H1 (cell line): Measurements from ENCODE around the gene XPNPEP1. TPM values are rescaled to one million over a fixed set of nuclear protein-coding genes. Genes with fewer than 3 reads are reported as not detected.

Experiments used
- CTCF ChIA-PET: fragments of 300-600 bp; sonication (Branson Sonifier 250); formaldehyde crosslinking; loops from one replicate; lab custom pipeline; 2021; ENCODE audit not compliant: partially characterized antibody; lab: Charles Lee
- POLR2A ChIA-PET: fragments of 300-600 bp; sonication (Branson Sonifier 250); formaldehyde crosslinking; loops from one replicate; lab custom pipeline; 2021; ENCODE audit warnings: inconsistent platforms; ENCODE audit not compliant: partially characterized antibody; lab: Charles Lee
- DNase-seq, 2 experiments: peaks; one replicate each; pipeline versions ENCODE4 v3.0.0 to v3.0.0-alpha.2; 2010 to 2022; ENCODE audit warnings: low spot score in 2 of 2, low read depth in 1 of 2, mixed read lengths in 1 of 2
- FAIRE-seq: peaks from 2 replicates; lab custom pipeline; 2011; peaks lifted over from hg19 to GRCh38; lab: Jason Lieb, UNC
- H2AFZ ChIP-seq: 2 replicates; pipeline ENCODE4 v1.8.1; 2012; ENCODE audit warnings: low read length, inconsistent platforms
- H2AK5ac ChIP-seq: 2 replicates; pipeline ENCODE4 v1.6.1; 2013; ENCODE audit warnings: low read depth, low read length
- H2BK120ac ChIP-seq: replicated peaks from 2 replicates; pipeline ENCODE3; 2013; ENCODE audit warnings: low read depth, low read length, inconsistent platforms
- H2BK12ac ChIP-seq: 2 replicates; pipeline ENCODE4 v1.6.1; 2013; ENCODE audit warnings: low read depth, low read length
- H2BK15ac ChIP-seq: 2 replicates; pipeline ENCODE4 v1.6.1; 2013; ENCODE audit warnings: low read length
- H2BK20ac ChIP-seq: 2 replicates; pipeline ENCODE4 v1.6.1; 2013; ENCODE audit warnings: low read length
- H2BK5ac ChIP-seq: 2 replicates; pipeline ENCODE4 v1.6.1; 2013; ENCODE audit warnings: low read depth, low read length
- H3K14ac ChIP-seq: 2 replicates; pipeline ENCODE4 v1.6.1; 2013; ENCODE audit warnings: inconsistent platforms; ENCODE audit not compliant: insufficient read length
- H3K18ac ChIP-seq: 2 replicates; pipeline ENCODE4 v1.6.1; 2013; ENCODE audit warnings: low read length; ENCODE audit errors: extremely low read depth
- H3K23ac ChIP-seq: 2 replicates; pipeline ENCODE4 v1.6.1; 2013; ENCODE audit warnings: inconsistent platforms; ENCODE audit not compliant: insufficient read length
- H3K23me2 ChIP-seq: 2 replicates; pipeline ENCODE4 v1.6.1; 2013; ENCODE audit warnings: low read depth, low read length
- H3K27ac ChIP-seq: 2 replicates; pipeline ENCODE4 v1.6.1; 2011; ENCODE audit warnings: low read depth, low read length, inconsistent platforms
- H3K27me3 ChIP-seq, 4 experiments: replicated peaks in 1 of 4; 1 replicate in 1 of 4; 2 replicates in 3 of 4; pipeline versions ENCODE4 v1.6.1 to v1.8.1; 2011 to 2013; ENCODE audit warnings: low read length in 3 of 4, mild to moderate bottlenecking in 3 of 4, inconsistent platforms in 2 of 4, mixed read lengths in 2 of 4, moderate library complexity in 1 of 4; ENCODE audit not compliant: control insufficient read depth in 3 of 4, insufficient read depth in 3 of 4; ENCODE audit errors: extremely low read depth in 1 of 4
- H3K36me3 ChIP-seq, 4 experiments: 2 replicates each; pipeline versions ENCODE4 v1.6.1 to v1.8.1; 2011 to 2013; ENCODE audit warnings: mild to moderate bottlenecking in 4 of 4, low read length in 3 of 4, moderate library complexity in 2 of 4, control low read depth in 1 of 4, inconsistent platforms in 1 of 4; ENCODE audit not compliant: insufficient read depth in 4 of 4, control insufficient read depth in 2 of 4
- H3K4ac ChIP-seq: replicated peaks from 2 replicates; pipeline ENCODE3; 2013; ENCODE audit warnings: low read length, low read depth, mixed read lengths, inconsistent platforms; ENCODE audit not compliant: insufficient read length
- H3K4me1 ChIP-seq, 4 experiments: replicated peaks in 1 of 4; 1 replicate in 1 of 4; 2 replicates in 3 of 4; pipeline versions ENCODE4 v1.6.1 to v1.8.1; 2011 to 2013; ENCODE audit warnings: low read length in 3 of 4, inconsistent platforms in 2 of 4, mixed read lengths in 1 of 4; ENCODE audit not compliant: insufficient read depth in 4 of 4, control insufficient read depth in 3 of 4
- H3K4me2 ChIP-seq, 2 experiments: 2 replicates each; pipeline versions ENCODE4 v1.6.1 to v1.8.1; 2011 to 2013; ENCODE audit warnings: low read depth in 2 of 2, low read length in 2 of 2, control low read depth in 1 of 2, inconsistent platforms in 1 of 2, mild to moderate bottlenecking in 1 of 2; ENCODE audit not compliant: insufficient read depth in 1 of 2
- H3K4me3 ChIP-seq, 4 experiments: fragments of 200-600, 300-600 bp in 1 of 4; sonication (generic), shearing (Covaris generic), sonication (Bioruptor Twin) in 1 of 4; 2 replicates each; pipeline versions ENCODE4 v1.5.1 to v1.8.1; 2011 to 2016; ENCODE audit warnings: low read length in 4 of 4, low read depth in 3 of 4, control low read depth in 2 of 4, inconsistent platforms in 2 of 4, mild to moderate bottlenecking in 2 of 4, mixed read lengths in 1 of 4, moderate library complexity in 1 of 4; ENCODE audit not compliant: insufficient read depth in 2 of 4; ENCODE audit errors: extremely low read depth in 1 of 4
- H3K56ac ChIP-seq: replicated peaks from 2 replicates; pipeline ENCODE3; 2013; ENCODE audit warnings: low read depth, mild to moderate bottlenecking, mixed read lengths, low read length, inconsistent platforms; ENCODE audit not compliant: insufficient read length
- H3K79me1 ChIP-seq: 2 replicates; pipeline ENCODE4 v1.6.1; 2013; ENCODE audit warnings: low read depth, low read length, control low read depth
- H3K79me2 ChIP-seq, 2 experiments: 2 replicates each; pipeline versions ENCODE4 v1.6.1 to v1.8.1; 2012 to 2013; ENCODE audit warnings: low read length in 2 of 2, mild to moderate bottlenecking in 2 of 2, inconsistent platforms in 1 of 2; ENCODE audit not compliant: insufficient read depth in 2 of 2, control insufficient read depth in 1 of 2
- H3K9ac ChIP-seq, 4 experiments: replicated peaks in 1 of 4; 1 replicate in 1 of 4; 2 replicates in 3 of 4; pipeline versions ENCODE4 v1.6.1 to v1.8.1; 2011 to 2013; ENCODE audit warnings: low read depth in 3 of 4, low read length in 3 of 4, control low read depth in 2 of 4, mild to moderate bottlenecking in 2 of 4, moderate library complexity in 2 of 4, inconsistent platforms in 1 of 4; ENCODE audit errors: extremely low read depth in 1 of 4
- H3K9me3 ChIP-seq, 2 experiments: 2 replicates each; pipeline versions ENCODE4 v1.6.1 to v1.8.1; 2012 to 2013; ENCODE audit warnings: mild to moderate bottlenecking in 2 of 2, moderate library complexity in 2 of 2, control low read depth in 1 of 2, inconsistent platforms in 1 of 2, low read depth in 1 of 2, low read length in 1 of 2, mixed read lengths in 1 of 2; ENCODE audit not compliant: insufficient read depth in 2 of 2
- H4K20me1 ChIP-seq, 2 experiments: replicated peaks in 1 of 2; 2 replicates each; pipeline versions ENCODE3 to v1.8.1; 2011 to 2013; ENCODE audit warnings: inconsistent platforms in 2 of 2, low read length in 2 of 2, mild to moderate bottlenecking in 1 of 2; ENCODE audit not compliant: insufficient read depth in 2 of 2, control insufficient read depth in 1 of 2
- H4K5ac ChIP-seq: 2 replicates; pipeline ENCODE4 v1.6.1; 2013; ENCODE audit warnings: low read length, low read depth, mixed read lengths, inconsistent platforms; ENCODE audit not compliant: insufficient read length
- H4K8ac ChIP-seq: 2 replicates; pipeline ENCODE4 v1.8.0; 2013; ENCODE audit warnings: mild to moderate bottlenecking, moderate library complexity, low read length, inconsistent platforms; ENCODE audit not compliant: insufficient read depth; ENCODE audit errors: extremely low read depth
- H4K91ac ChIP-seq: replicated peaks from 2 replicates; pipeline ENCODE3; 2013; ENCODE audit warnings: low read length, mixed read lengths, inconsistent platforms; ENCODE audit not compliant: insufficient read length
- RXRA ChIP-seq: IDR thresholded peaks from 2 replicates; pipeline ENCODE4 v1.6.1; 2011; ENCODE audit warnings: low read depth, mild to moderate bottlenecking, low read length, moderate library complexity; ENCODE audit not compliant: insufficient read depth
- SAP30 ChIP-seq: fragments of 300-600 bp; sonication (generic); IDR thresholded peaks from 2 replicates; pipeline ENCODE4 v1.7.1; 2012; ENCODE audit warnings: low read length, moderate library complexity, mild to moderate bottlenecking, inconsistent platforms; ENCODE audit not compliant: insufficient read depth, insufficient replicate concordance
- SP2 ChIP-seq: IDR thresholded peaks from 2 replicates; pipeline ENCODE4 v1.6.1; 2012; ENCODE audit warnings: mild to moderate bottlenecking, low read length, inconsistent platforms
- SRF ChIP-seq: IDR thresholded peaks from 2 replicates; pipeline ENCODE4 v1.6.1; 2011; ENCODE audit warnings: mild to moderate bottlenecking, low read depth, low read length, moderate library complexity
- WGBS, 2 experiments: shearing (Covaris generic) in 1 of 2; methylation state at CpG; one replicate each; pipeline versions ENCODE4 v1.1.6 to v1.1.7; 2013 to 2015; ENCODE audit warnings: low lambda C conversion rate in 2 of 2, mixed read lengths in 2 of 2, inconsistent platforms in 1 of 2, low coverage in 1 of 2, missing lambda C conversion rate in 1 of 2; ENCODE audit not compliant: insufficient replicate concordance in 2 of 2, insufficient coverage in 1 of 2, insufficient read length in 1 of 2; ENCODE audit errors: extremely low coverage in 1 of 2, missing lambda C conversion rate in 1 of 2; 5-methylcytosine and 5-hydroxymethylcytosine counted together
- polyA plus RNA-seq, 7 experiments: library from polyadenylated mRNA; depleted of rRNA in 3 of 7; stranded (reverse) in 5 of 7; unstranded in 2 of 7; fragments of >200 nt in 5 of 7; fragments of 200-250 nt in 2 of 7; gene quantifications; 1 replicate in 5 of 7; 2 replicates in 1 of 7; 4 replicates in 1 of 7; pipeline versions ENCODE4 v1.2.1 to v1.2.3, GENCODE V29; 2011 to 2013; ENCODE audit warnings: missing spikeins in 2 of 7, mixed read lengths in 2 of 7
- total RNA-seq: library from RNA; stranded (reverse); fragmentation: NEBNext Ultra II Directional; extraction: Animal tissue kit (Norgen Biotek cat#: 25700); gene quantifications from 2 replicates; pipeline ENCODE4 v1.2.1, GENCODE V29; 2021

Gene XPNPEP1
- total and polyA plus RNA-seq, 2 of the 8 experiments (the other 6 are each of a cell fraction or from before 2014, with no cell fraction given), result 61.1 to 201 TPM

DNA sequence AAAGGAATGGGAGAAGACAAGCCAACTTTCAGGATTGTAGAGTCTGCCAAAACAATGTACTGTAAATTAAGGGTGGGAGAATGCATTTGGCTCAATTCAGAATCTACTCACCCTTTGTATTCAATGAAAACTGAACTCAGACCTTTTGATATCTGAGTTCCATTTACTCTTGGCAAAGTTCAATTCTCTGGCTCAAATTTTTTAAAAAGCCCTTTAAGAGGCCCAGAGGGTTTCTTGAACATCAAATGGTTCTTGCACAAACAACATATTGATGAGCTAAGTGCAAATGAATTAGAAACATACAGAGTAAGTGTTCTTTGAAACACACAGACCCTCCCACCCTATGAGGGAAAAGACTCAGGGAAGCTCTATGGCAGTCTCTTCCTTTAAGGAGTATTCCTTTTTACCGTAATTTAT is 5.2 kb upstream of the XPNPEP1 start:
- H3K9me3 ChIP-seq, result no peaks in the 10 kb centered on the region
- no peak overlapping the region for H3K56ac ChIP-seq
- H3K9ac ChIP-seq, result no peak overlapping the region
- H2BK120ac ChIP-seq, result no peak overlapping the region
- H4K91ac ChIP-seq, result no peak overlapping the region
- H3K4me1 ChIP-seq, result peaks cover 6 to 17% (median 13%) of the 10 kb centered on the region in 4 experiments; a peak in 6 of 7 replicates
- no peak overlapping the region for H3K14ac ChIP-seq
- no peak overlapping the region for H2BK20ac ChIP-seq
- ChIA-PET POLR2A (interaction anchor here (0.7 to 1.0 kb wide), 2 partner anchors 8 to 189 kb away, joined by 3 read pairs; no protein-coding TSS in a partner anchor), CTCF (interaction anchor here (0.7 to 1.8 kb wide), 5 partner anchors 9 to 50 kb away, joined by 4 to 5 read pairs (median 5); no protein-coding TSS in a partner anchor)
- H3K23me2 ChIP-seq, result peaks cover 2% of the 10 kb centered on the region; the same call in 1 of the 2 replicates
- 85% methylated on average over 1 of the region's 1 CpG; no CpG with 5 or more reads in 1 of the 2 experiments for WGBS, 2 experiments
- H3K4ac ChIP-seq, result no peak overlapping the region
- no peak overlapping the region for H3K18ac ChIP-seq
- no peak overlapping the region for H3K4me3 ChIP-seq
- H3K79me1 ChIP-seq, result no peaks in the 10 kb centered on the region
- no peak overlapping the region for H3K27ac ChIP-seq
- no peak overlapping the region for H3K23ac ChIP-seq
- H3K27me3 ChIP-seq, result peaks cover 0 to 11% (median 9%) of the 10 kb centered on the region in 4 experiments; a peak in 5 of 7 replicates
- no peak overlapping the region for H3K4me2 ChIP-seq
- DNase-seq (no peak), FAIRE-seq (no peak)
- no peak overlapping the region for H4K5ac ChIP-seq
- H2BK12ac ChIP-seq, result no peak overlapping the region
- no peak for TF ChIP-seq SAP30
- TF ChIP-seq RXRA, result no peak
- TF ChIP-seq SP2, result no peak
- TF ChIP-seq SRF, result no peak
- H2BK5ac ChIP-seq, result no peak overlapping the region
- H3K79me2 ChIP-seq, result no peaks in the 10 kb centered on the region
- no peak overlapping the region for H2AFZ ChIP-seq
- H4K8ac ChIP-seq, result no peak overlapping the region
- no peak overlapping the region for H2BK15ac ChIP-seq
- no peak overlapping the region for H2AK5ac ChIP-seq
- no peaks in the 10 kb centered on the region for H4K20me1 ChIP-seq
- H3K36me3 ChIP-seq, result no peaks in the 10 kb centered on the region; a peak in 1 of 8 replicates
